K562 (cell line): ENCODE results near the gene MPZL1. TPM values are rescaled to one million over a fixed set of nuclear protein-coding genes. Genes with fewer than 3 reads are reported as not detected.

Experiments
- DDX20 ChIP-seq: fragments of 450-650 bp; IDR thresholded peaks from 2 replicates; pipeline ENCODE4 v1.6.1; 2016; ENCODE audit warnings: missing genetic modification characterization, low read depth, mild to moderate bottlenecking, missing compliant biosample characterization, moderate library complexity
- RBM17 ChIP-seq: fragments of 200-400 bp; formaldehyde crosslinking; IDR thresholded peaks from 2 replicates; pipeline ENCODE4 v1.6.1; 2017; ENCODE audit warnings: low read depth, mild to moderate bottlenecking, low read length, borderline replicate concordance
- ZNF134 ChIP-seq: fragments of 250-450 bp; sonication (Bioruptor Pico); conservative IDR thresholded peaks from 2 replicates; pipeline ENCODE4 v1.4.0; 2020
- ZNF184 ChIP-seq: sonication (generic); formaldehyde crosslinking; IDR thresholded peaks from 2 replicates; pipeline ENCODE4 v1.5.0; 2020; ENCODE audit warnings: missing genetic modification reagents
- polyA plus RNA-seq, 8 experiments: library from polyadenylated mRNA; depleted of rRNA in 4 of 8; stranded (reverse) in 5 of 8; unstranded in 3 of 8; fragments of >200 nt; fragmentation: Nextera tagmentation in 2 of 8; fragmentation: Illumina TruSeq in 1 of 8; extraction: Ambion mirVana in 2 of 8; extraction: Trizol in 1 of 8; gene quantifications; 2 replicates each; pipeline versions ENCODE4 v1.2.1 to v1.2.3, GENCODE V29; 2011 to 2014; ENCODE audit warnings: inconsistent platforms in 1 of 8, missing spikeins in 1 of 8
- total RNA-seq, 7 experiments: library from RNA; depleted of rRNA in 6 of 7; stranded (reverse); fragments of >200 nt in 6 of 7; fragmentation: Illumina TruSeq in 2 of 7; extraction: Trizol in 2 of 7; gene quantifications; 2 replicates each; pipeline versions ENCODE4 v1.2.1 to v1.2.3, GENCODE V29; 2011 to 2021; ENCODE audit warnings: low replicate concordance in 1 of 7
- TF ChIP-seq, protein P1 (sequence below): fragments of 250-450 bp; sonication (Bioruptor Pico); IDR thresholded peaks from 2 replicates; pipeline ENCODE4 v1.5.0; 2020; ENCODE audit warnings: mild to moderate bottlenecking, borderline replicate concordance
- TF ChIP-seq, protein P2 (sequence below): sonication (generic); formaldehyde crosslinking; IDR thresholded peaks from 2 replicates; pipeline ENCODE4 v1.8.0; 2023; ENCODE audit warnings: mild to moderate bottlenecking, missing genetic modification reagents
- TF ChIP-seq, protein P3 (sequence below): sonication (generic); formaldehyde crosslinking; IDR thresholded peaks from 2 replicates; pipeline ENCODE4 v1.8.0; 2023; ENCODE audit warnings: mild to moderate bottlenecking, missing genetic modification reagents
- TF ChIP-seq, protein P4 (sequence below): sonication (generic); formaldehyde crosslinking; IDR thresholded peaks from 2 replicates; pipeline ENCODE4 v1.8.0; 2022; ENCODE audit warnings: missing genetic modification reagents, mild to moderate bottlenecking, borderline replicate concordance
- TF ChIP-seq, protein P5 (sequence below): fragments of 250-450 bp; sonication (Bioruptor Pico); IDR thresholded peaks from 2 replicates; pipeline ENCODE4 v1.8.0; 2022; ENCODE audit warnings: moderate library complexity, mild to moderate bottlenecking, inconsistent platforms

MPZL1 gene
- total and polyA plus RNA-seq, 9 of the 15 experiments (the other 6 are each of a cell fraction or from before 2014, with no cell fraction given), result 14.5 to 153 (median 66.5) TPM

DNA sequence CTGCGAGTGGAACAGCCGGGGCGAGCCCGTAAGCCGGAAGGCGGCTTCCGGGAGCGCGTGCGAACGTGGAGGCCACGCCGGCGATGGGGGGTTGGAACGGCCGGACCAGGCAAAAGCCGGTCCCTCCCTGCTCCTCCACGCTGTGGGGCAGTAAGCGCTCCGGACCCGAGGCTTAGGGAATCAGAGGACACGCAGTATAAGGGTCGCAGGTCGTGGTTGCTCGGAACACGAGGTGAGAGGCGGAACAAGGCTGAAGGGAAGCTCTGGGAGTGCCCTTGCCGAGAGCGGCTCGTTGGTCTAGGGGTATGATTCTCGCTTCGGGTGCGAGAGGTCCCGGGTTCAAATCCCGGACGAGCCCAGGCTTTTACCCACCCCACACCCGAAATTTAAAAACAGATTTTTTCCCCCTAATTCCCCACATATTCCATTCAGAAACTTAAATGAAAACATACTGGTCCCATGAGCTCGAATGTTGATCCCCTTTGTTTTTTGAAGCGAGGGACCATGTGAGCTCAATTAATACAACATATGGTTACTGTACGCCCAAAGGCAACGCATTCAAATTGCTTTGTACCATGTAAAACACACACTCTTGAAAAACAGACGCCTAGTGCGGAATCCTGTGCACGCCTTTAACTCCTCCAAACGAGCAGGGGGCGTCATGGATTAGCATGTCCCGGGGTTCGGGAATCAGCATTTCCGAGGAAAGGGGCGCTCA lies 7.2 kb upstream of the MPZL1 start (continued):
- TF ChIP-seq, protein P1, sequence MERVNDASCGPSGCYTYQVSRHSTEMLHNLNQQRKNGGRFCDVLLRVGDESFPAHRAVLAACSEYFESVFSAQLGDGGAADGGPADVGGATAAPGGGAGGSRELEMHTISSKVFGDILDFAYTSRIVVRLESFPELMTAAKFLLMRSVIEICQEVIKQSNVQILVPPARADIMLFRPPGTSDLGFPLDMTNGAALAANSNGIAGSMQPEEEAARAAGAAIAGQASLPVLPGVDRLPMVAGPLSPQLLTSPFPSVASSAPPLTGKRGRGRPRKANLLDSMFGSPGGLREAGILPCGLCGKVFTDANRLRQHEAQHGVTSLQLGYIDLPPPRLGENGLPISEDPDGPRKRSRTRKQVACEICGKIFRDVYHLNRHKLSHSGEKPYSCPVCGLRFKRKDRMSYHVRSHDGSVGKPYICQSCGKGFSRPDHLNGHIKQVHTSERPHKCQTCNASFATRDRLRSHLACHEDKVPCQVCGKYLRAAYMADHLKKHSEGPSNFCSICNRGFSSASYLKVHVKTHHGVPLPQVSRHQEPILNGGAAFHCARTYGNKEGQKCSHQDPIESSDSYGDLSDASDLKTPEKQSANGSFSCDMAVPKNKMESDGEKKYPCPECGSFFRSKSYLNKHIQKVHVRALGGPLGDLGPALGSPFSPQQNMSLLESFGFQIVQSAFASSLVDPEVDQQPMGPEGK (CRISPR knock-in tag), result no peak
- TF ChIP-seq ZNF184 (CRISPR knock-in tag) (no peak), RBM17 (no peak), ZNF134 (CRISPR knock-in tag) (0 out of 2 replicates have a peak, but pooled peaks have one; percentile 18), DDX20 (tag) (no peak)
- TF ChIP-seq, protein P2, sequence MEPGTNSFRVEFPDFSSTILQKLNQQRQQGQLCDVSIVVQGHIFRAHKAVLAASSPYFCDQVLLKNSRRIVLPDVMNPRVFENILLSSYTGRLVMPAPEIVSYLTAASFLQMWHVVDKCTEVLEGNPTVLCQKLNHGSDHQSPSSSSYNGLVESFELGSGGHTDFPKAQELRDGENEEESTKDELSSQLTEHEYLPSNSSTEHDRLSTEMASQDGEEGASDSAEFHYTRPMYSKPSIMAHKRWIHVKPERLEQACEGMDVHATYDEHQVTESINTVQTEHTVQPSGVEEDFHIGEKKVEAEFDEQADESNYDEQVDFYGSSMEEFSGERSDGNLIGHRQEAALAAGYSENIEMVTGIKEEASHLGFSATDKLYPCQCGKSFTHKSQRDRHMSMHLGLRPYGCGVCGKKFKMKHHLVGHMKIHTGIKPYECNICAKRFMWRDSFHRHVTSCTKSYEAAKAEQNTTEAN (CRISPR knock-in tag), result peak; percentile 26; the same call in 1 of the 2 replicates
- TF ChIP-seq, protein P3, sequence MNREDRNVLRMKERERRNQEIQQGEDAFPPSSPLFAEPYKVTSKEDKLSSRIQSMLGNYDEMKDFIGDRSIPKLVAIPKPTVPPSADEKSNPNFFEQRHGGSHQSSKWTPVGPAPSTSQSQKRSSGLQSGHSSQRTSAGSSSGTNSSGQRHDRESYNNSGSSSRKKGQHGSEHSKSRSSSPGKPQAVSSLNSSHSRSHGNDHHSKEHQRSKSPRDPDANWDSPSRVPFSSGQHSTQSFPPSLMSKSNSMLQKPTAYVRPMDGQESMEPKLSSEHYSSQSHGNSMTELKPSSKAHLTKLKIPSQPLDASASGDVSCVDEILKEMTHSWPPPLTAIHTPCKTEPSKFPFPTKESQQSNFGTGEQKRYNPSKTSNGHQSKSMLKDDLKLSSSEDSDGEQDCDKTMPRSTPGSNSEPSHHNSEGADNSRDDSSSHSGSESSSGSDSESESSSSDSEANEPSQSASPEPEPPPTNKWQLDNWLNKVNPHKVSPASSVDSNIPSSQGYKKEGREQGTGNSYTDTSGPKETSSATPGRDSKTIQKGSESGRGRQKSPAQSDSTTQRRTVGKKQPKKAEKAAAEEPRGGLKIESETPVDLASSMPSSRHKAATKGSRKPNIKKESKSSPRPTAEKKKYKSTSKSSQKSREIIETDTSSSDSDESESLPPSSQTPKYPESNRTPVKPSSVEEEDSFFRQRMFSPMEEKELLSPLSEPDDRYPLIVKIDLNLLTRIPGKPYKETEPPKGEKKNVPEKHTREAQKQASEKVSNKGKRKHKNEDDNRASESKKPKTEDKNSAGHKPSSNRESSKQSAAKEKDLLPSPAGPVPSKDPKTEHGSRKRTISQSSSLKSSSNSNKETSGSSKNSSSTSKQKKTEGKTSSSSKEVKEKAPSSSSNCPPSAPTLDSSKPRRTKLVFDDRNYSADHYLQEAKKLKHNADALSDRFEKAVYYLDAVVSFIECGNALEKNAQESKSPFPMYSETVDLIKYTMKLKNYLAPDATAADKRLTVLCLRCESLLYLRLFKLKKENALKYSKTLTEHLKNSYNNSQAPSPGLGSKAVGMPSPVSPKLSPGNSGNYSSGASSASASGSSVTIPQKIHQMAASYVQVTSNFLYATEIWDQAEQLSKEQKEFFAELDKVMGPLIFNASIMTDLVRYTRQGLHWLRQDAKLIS (CRISPR knock-in tag), result peak; percentile 92; the same call in 1 of the 2 replicates
- TF ChIP-seq, protein P4, sequence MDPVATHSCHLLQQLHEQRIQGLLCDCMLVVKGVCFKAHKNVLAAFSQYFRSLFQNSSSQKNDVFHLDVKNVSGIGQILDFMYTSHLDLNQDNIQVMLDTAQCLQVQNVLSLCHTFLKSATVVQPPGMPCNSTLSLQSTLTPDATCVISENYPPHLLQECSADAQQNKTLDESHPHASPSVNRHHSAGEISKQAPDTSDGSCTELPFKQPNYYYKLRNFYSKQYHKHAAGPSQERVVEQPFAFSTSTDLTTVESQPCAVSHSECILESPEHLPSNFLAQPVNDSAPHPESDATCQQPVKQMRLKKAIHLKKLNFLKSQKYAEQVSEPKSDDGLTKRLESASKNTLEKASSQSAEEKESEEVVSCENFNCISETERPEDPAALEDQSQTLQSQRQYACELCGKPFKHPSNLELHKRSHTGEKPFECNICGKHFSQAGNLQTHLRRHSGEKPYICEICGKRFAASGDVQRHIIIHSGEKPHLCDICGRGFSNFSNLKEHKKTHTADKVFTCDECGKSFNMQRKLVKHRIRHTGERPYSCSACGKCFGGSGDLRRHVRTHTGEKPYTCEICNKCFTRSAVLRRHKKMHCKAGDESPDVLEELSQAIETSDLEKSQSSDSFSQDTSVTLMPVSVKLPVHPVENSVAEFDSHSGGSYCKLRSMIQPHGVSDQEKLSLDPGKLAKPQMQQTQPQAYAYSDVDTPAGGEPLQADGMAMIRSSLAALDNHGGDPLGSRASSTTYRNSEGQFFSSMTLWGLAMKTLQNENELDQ (CRISPR knock-in tag), result no peak; the same call in 1 of the 2 replicates
- TF ChIP-seq, protein P5, sequence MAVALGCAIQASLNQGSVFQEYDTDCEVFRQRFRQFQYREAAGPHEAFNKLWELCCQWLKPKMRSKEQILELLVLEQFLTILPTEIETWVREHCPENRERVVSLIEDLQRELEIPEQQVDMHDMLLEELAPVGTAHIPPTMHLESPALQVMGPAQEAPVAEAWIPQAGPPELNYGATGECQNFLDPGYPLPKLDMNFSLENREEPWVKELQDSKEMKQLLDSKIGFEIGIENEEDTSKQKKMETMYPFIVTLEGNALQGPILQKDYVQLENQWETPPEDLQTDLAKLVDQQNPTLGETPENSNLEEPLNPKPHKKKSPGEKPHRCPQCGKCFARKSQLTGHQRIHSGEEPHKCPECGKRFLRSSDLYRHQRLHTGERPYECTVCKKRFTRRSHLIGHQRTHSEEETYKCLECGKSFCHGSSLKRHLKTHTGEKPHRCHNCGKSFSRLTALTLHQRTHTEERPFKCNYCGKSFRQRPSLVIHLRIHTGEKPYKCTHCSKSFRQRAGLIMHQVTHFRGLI (CRISPR knock-in tag), result peak; percentile 77
